B cell (primary cell): ENCODE measurements around the gene SENP2.

ENCODE experiments used
- EZH2 ChIP-seq: IDR thresholded peaks from 2 replicates; pipeline ENCODE4 v1.6.1; 2012; ENCODE audit warnings: borderline replicate concordance, low read depth, mild to moderate bottlenecking, moderate library complexity, low read length; ENCODE audit not compliant: insufficient read depth, poor library complexity, severe bottlenecking
- TF ChIP-seq, protein P1 (sequence below): fragments of 200-600 bp; IDR thresholded peaks from one replicate; pipeline ENCODE4 v1.8.0; 2022; ENCODE audit warnings: antibody characterized with exemption, mild to moderate bottlenecking

DNA sequence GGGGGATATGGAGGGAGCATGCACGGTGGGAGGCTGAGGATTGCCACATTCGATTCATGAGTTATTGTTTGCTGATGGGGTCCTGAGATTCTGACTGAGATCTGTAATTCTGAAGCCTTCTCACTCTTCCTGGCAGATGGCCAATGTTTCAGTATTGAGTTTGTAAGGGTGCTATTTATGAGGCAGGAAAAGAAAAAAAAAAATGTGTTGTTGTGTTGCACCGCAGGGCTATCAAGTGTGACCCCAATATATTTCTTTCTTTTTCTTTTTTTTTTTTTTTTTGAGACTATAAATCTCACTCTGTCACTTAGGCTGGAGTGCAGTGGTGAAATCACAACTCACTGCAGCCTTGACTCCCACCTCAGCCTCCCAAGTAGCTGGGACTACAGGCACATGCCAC, 3.2 kb upstream of the SENP2 start:
- no peak for TF ChIP-seq EZH2
- TF ChIP-seq, protein P1, sequence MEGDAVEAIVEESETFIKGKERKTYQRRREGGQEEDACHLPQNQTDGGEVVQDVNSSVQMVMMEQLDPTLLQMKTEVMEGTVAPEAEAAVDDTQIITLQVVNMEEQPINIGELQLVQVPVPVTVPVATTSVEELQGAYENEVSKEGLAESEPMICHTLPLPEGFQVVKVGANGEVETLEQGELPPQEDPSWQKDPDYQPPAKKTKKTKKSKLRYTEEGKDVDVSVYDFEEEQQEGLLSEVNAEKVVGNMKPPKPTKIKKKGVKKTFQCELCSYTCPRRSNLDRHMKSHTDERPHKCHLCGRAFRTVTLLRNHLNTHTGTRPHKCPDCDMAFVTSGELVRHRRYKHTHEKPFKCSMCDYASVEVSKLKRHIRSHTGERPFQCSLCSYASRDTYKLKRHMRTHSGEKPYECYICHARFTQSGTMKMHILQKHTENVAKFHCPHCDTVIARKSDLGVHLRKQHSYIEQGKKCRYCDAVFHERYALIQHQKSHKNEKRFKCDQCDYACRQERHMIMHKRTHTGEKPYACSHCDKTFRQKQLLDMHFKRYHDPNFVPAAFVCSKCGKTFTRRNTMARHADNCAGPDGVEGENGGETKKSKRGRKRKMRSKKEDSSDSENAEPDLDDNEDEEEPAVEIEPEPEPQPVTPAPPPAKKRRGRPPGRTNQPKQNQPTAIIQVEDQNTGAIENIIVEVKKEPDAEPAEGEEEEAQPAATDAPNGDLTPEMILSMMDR = no peak
